Measurements from ENCODE around the gene ARL5C.
"Not testable (repeated sequence)": the region's sequence is repeated elsewhere in the genome, so short reads cannot be mapped to it uniquely, and the experiment has no call there.

ARL5C gene

DNA sequence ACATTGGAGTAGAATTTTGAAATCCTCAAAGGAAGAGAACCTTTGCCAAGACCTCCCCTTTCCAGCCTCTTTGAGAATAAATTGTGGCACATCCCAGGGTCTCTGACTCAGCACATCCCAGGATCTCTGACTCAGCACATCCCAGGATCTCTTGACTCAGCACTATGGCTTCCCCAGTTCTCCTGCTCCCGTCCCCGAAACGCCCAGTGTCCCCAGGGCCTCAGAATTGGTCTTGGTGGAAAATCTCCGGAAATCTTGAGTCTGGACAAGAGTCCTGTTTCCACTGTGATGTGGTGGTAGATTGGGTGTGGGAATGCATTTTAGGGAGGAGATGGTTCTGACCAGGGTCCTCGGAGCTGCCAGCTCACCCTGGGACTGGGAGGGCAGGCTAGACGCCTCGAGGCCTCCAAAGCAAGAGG lies 33.8 kb downstream of the ARL5C start:
- no peak for DNase-seq (ENCODE audit: low spot score in 2 of 2)
- in situ Hi-C loops (cut with MboI; ENCODE audit: low sequenced_read_pairs) = no loop called here
- no peaks in the 10 kb centered on the region for H3K9me3 ChIP-seq
- H3K27me3 ChIP-seq (ENCODE audit: low read depth) = no peaks in the 10 kb centered on the region
- H3K36me3 ChIP-seq (replicated peaks) = no peaks in the 10 kb centered on the region
- no peak overlapping the region for H3K4me3 ChIP-seq
- H3K4me1 ChIP-seq = no peaks in the 10 kb centered on the region

DNA sequence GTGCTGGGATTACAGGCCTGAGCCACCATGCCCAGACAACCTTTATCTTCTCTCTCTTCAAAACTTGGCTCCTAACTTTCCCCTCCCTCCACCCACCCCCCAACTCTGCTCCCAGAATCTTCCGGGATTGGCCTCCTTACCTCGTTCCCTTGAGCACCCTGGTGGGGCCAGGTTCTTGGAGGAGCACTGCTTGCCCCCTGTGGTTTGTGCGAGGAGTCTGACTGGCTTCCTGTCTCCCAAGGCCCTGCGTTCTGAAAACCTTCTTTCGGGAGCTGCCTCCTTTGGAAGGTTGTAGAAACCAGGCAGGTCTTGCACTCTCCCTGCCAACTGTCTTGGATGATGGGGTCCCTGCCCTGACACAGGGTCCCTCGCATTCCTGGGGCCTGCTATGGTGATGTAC lies 34.3 kb downstream of the ARL5C start:
- no peaks in the 10 kb centered on the region for H3K36me3 ChIP-seq (replicated peaks)
- H3K4me1 ChIP-seq = no peaks in the 10 kb centered on the region
- DNase-seq (ENCODE audit: low spot score in 2 of 2) = no peak
- no peak overlapping the region for H3K4me3 ChIP-seq
- no peaks in the 10 kb centered on the region for H3K27me3 ChIP-seq (ENCODE audit: low read depth)
- in situ Hi-C loops (cut with MboI; ENCODE audit: low sequenced_read_pairs) = no loop called here
- H3K9me3 ChIP-seq = no peaks in the 10 kb centered on the region

DNA sequence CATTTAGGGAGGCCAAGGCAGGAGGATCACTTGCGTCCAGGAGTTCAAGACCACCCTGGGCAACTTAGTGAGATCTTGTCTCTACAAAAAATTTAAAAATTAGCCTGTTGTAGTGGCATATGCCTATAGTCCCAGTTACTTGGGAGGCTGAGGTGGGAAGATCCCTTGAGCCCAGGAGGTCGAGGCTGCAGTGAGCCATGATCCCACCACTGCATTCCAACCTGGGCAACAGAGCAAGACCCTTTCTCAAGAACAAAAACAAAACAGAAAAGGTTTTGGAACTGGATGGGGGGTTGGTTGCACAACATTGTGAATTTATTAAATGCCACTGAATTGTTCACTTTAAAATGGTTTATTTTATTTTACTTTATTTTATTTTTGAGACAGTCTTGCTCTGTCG lies 35.8 kb downstream of the ARL5C start:
- in situ Hi-C loops (cut with MboI; ENCODE audit: low sequenced_read_pairs) = no loop called here
- Histone ChIP-seq H3K27me3 (ENCODE audit: low read depth) (no peaks in the 10 kb centered on the region), H3K9me3 (no peaks in the 10 kb centered on the region), H3K4me3 (no peak overlapping the region), H3K36me3 (replicated peaks) (no peaks in the 10 kb centered on the region), H3K4me1 (no peaks in the 10 kb centered on the region)
- no peak for DNase-seq (ENCODE audit: low spot score in 2 of 2)

DNA sequence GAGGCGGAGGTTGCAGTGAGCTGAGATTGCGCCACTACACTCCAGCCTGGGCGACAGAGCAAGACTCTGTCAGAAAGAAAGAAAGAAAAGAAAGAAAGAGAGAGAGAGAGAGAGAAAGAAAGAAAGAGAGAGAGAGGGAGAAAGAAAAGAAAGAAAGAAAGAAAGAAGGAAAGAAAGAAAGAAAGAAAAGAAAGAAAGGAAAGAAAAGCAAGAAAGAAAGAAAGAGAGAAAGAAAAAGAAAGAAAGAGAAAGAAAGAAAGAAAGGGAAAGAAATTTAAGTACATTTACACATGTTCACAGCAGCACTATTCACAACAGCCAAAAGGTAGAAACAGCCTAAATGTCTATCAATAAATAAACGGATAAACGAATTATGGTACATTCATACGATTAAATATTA lies 36.4 kb downstream of the ARL5C start:
- H3K4me1 ChIP-seq; H3K36me3 ChIP-seq (replicated peaks); H3K27me3 ChIP-seq (ENCODE audit: low read depth); H3K4me3 ChIP-seq; in situ Hi-C loops (cut with MboI; ENCODE audit: low sequenced_read_pairs); H3K9me3 ChIP-seq; DNase-seq (ENCODE audit: low spot score in 2 of 2): not testable (repeated sequence)

DNA sequence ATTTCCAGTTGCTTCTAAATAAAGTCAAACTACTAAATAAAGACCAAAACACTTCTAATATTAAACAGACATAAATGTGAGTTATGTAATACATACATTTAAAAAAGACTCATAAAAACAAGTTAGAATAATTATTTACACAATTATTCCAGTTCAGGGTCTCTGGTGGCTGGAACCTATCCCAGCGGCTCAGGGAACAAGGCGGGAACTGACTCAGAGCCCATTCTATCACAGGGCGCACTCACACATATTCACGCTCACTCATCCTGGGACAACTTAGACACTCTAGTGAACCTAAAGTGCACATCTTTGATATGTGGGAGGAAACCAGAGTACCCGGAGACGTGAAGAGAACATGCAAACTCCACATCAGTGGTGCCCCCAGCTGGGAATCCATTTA lies 39.5 kb downstream of the ARL5C start:
- Histone ChIP-seq H3K27me3 (ENCODE audit: low read depth) (no peaks in the 10 kb centered on the region), H3K4me1 (no peaks in the 10 kb centered on the region), H3K4me3 (no peak overlapping the region), H3K9me3 (no peaks in the 10 kb centered on the region), H3K36me3 (replicated peaks) (no peaks in the 10 kb centered on the region)
- no peak for DNase-seq (ENCODE audit: low spot score in 2 of 2)
- in situ Hi-C loops (cut with MboI; ENCODE audit: low sequenced_read_pairs) = no loop called here

DNA sequence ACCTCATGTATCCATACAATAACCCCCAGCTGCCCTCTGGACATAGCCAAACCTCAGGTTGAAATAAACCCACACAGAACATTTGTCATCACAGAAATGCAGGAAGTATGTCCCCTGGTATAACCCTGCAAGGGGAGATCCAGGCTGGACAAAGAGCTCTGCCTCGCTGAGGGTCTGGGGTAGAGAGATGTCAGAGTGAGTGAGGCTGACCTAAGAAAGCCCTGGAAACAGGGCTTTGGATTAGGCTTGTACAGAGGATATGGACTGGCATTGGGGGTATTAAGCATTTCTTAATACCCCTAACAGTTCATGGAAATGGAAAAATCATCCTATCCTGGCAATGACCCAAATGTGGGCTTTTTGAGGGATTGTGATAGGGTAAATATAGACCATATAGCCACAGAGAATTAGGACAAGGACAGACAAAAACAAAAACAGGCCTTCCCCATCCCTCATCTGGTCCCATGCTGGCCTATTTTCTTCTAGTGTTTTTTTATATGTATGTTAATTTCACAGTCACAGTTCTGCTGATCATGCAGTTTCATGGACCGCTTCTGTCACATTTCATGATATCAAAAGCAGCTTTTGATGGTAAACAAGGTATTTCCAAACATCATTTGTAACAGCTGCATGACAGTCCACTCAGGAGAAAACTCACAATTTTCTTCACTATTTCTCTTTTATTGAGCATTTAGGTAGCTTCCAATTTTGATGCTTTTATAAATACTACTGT lies 40.7 kb downstream of the ARL5C start:
- H3K27me3 ChIP-seq (ENCODE audit: low read depth) = no peaks in the 10 kb centered on the region
- no peak overlapping the region for H3K4me3 ChIP-seq
- no peaks in the 10 kb centered on the region for H3K36me3 ChIP-seq (replicated peaks)
- no peak for DNase-seq (ENCODE audit: low spot score in 2 of 2)
- no peaks in the 10 kb centered on the region for H3K4me1 ChIP-seq
- no peaks in the 10 kb centered on the region for H3K9me3 ChIP-seq
- in situ Hi-C loops (cut with MboI; ENCODE audit: low sequenced_read_pairs) = no loop called here

DNA sequence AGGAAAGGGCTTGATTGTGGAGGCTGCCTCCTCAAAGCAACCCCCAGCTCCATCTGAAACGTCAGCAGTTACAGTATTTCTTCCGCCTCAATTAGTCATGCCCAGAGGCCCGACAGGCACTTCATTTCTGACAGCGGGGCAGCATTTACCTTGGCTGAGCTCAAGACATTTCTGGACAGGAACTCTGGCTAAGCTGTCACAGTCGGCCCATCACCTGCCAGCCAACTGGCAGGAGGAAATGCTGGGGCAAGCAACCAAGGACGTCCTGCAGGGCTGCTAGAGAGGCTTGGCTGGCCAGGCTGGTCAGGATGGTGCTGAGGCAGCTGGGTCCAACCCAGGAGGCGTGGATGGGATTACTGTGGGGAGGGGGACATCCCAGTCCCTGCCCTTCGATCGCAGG lies 42.3 kb downstream of the ARL5C start:
- Histone ChIP-seq H3K4me1 (no peaks in the 10 kb centered on the region), H3K36me3 (replicated peaks) (no peaks in the 10 kb centered on the region), H3K27me3 (ENCODE audit: low read depth) (no peaks in the 10 kb centered on the region), H3K9me3 (no peaks in the 10 kb centered on the region), H3K4me3 (no peak overlapping the region)
- in situ Hi-C loops (cut with MboI; ENCODE audit: low sequenced_read_pairs) = no loop called here
- DNase-seq (ENCODE audit: low spot score in 2 of 2) = no peak

DNA sequence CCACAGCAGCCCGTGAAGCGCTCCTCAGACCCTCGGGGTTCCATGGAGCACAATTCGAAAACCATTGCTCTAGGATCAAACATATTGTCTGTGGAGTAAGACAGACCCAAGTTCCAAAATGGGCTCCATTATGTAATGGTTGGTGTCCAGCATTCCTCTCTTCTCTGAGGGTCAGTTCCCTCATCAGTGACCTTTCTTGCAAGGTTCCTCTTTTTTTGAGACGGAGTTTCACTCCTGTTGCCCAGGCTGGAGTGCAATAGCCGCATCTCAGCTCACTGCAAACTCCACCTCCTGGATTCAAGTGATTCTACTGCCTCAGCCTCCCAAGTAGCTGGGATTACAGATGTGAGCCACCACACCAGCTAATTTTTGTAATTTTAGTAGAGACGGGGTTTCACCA lies 43.0 kb downstream of the ARL5C start:
- no peak for DNase-seq (ENCODE audit: low spot score in 2 of 2)
- Histone ChIP-seq H3K36me3 (replicated peaks) (no peaks in the 10 kb centered on the region), H3K27me3 (ENCODE audit: low read depth) (no peaks in the 10 kb centered on the region), H3K4me1 (no peaks in the 10 kb centered on the region), H3K9me3 (no peaks in the 10 kb centered on the region), H3K4me3 (no peak overlapping the region)
- in situ Hi-C loops (cut with MboI; ENCODE audit: low sequenced_read_pairs) = no loop called here

DNA sequence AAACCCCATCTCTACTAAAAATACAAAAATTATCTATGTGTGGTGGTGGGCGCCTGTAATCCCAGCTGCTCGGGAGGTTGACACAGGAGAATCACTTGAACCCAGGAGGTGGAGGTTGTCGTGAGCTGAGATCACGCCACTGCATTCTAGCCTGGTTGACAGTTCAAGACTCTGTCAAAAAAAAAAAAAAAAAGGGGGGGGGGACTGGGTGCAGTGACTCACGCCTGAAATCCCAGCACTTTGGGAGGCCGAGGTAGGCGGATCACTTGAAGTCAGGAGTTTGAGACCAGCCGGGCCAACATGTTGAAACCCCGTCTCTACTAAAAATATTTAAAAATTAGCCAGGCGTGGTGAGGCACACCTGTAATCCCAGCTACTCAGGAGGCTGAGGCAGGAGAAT lies 44.0 kb downstream of the ARL5C start:
- in situ Hi-C loops (cut with MboI; ENCODE audit: low sequenced_read_pairs); H3K4me3 ChIP-seq; H3K36me3 ChIP-seq (replicated peaks); H3K9me3 ChIP-seq; H3K4me1 ChIP-seq; H3K27me3 ChIP-seq (ENCODE audit: low read depth); DNase-seq (ENCODE audit: low spot score in 2 of 2): not testable (repeated sequence)

DNA sequence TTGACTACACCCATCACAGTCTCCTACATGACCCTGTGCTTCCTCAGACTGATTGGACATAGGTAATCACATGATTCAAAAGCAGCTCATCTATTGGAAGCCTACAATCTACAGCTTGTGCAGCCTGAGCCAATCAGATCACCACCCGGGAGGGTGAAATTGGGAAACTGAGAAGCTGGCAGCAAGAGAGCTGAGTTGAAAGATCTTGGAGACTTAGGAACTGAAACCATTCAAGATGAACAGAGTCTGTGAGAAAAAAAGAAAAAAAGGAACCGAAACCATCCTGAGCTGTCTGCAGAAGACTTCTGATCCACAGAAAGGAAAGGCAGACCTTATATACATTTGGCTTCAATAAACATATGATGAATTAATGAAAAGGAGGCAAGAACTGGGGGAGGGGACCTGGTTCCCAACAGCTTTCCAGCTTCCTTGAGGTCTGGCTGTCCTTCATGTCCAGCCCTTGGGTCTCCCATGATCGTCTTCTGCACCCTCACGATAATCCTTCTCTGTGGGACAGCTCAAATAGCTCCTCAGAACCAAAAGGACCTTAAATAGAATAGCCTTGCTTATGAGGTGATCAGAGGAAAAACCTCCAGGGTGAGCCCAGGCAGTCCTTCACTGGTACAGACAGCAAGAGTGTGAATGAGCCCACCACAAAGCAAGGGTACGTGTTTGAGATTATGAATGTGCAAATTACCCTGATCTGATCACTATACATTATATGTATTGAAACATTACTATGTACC lies 47.1 kb downstream of the ARL5C start:
- in situ Hi-C loops (cut with MboI; ENCODE audit: low sequenced_read_pairs) = no loop called here
- Histone ChIP-seq H3K4me3 (no peak overlapping the region), H3K9me3 (no peaks in the 10 kb centered on the region), H3K27me3 (ENCODE audit: low read depth) (peaks cover 11% of the 10 kb centered on the region), H3K4me1 (no peaks in the 10 kb centered on the region), H3K36me3 (replicated peaks) (no peaks in the 10 kb centered on the region)
- DNase-seq (ENCODE audit: low spot score in 2 of 2) = no peak

DNA sequence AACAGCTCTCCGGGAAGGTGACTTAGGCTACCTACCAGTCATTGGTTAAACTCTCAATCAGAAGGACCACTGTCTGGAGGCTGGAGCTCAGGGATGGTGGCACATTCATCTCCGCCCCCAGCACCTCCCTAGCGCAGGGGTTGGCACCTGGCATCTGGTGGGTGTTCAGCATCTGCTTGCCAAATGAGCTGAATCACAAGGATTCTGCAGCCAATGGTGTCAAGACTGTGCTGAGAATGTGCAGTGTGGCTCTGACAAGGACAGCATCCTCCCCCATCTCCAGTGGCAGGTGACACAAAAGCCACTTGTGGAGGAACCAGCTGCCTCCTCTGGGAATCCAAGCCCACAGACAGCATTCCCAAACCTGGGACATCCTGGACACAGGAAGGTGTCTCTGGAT lies 49.7 kb downstream of the ARL5C start:
- Histone ChIP-seq H3K27me3 (ENCODE audit: low read depth) (peaks cover 11% of the 10 kb centered on the region), H3K4me1 (no peaks in the 10 kb centered on the region), H3K9me3 (no peaks in the 10 kb centered on the region), H3K4me3 (no peak overlapping the region), H3K36me3 (replicated peaks) (no peaks in the 10 kb centered on the region)
- DNase-seq (ENCODE audit: low spot score in 2 of 2) = no peak
- in situ Hi-C loops (cut with MboI; ENCODE audit: low sequenced_read_pairs) = no loop called here

DNA sequence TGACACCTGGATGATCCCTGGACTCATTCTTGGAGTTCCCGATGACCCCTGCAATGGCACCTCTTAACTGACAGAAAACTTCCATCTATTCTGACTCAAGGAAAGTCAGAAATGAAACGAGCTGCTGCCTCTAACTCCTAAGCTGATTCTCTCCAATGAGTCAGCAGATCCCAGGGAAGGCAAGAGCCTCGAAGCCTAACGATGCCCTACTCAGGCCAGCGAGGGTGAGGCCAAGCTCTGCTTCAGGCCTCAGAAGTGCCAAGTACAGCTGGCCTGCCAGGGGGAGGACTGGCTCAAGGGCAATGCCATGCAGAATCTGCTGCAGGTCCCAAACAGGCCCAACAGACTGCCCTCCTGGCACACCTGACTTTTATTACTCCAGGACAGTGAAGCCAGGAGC lies 50.8 kb downstream of the ARL5C start:
- no peak for DNase-seq (ENCODE audit: low spot score in 2 of 2)
- in situ Hi-C loops (cut with MboI; ENCODE audit: low sequenced_read_pairs) = no loop called here
- H3K36me3 ChIP-seq (replicated peaks) = no peaks in the 10 kb centered on the region
- H3K4me1 ChIP-seq = no peaks in the 10 kb centered on the region
- no peaks in the 10 kb centered on the region for H3K9me3 ChIP-seq
- no peak overlapping the region for H3K4me3 ChIP-seq
- peaks cover 19% of the 10 kb centered on the region for H3K27me3 ChIP-seq (ENCODE audit: low read depth)

DNA sequence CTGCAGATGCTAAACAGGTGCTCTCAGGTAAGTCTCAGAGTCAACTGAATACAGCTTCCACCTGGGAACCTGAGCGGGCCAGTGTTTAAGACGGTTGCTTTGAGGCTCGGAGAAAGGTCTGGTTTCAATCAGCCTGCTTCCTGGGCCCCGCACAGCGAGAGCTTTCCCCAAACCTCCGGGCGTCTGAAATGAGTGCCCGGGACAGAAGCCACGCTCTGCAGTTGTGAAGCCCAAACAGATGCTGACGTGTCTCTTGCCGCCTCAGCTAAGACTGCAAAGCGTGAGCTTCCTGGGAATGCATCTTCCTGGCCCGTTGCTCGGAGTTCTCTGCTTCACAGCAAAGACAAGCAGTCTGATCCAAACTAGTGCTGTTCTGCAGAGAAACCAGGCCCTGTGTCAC lies 51.2 kb downstream of the ARL5C start:
- in situ Hi-C loops (cut with MboI; ENCODE audit: low sequenced_read_pairs) = no loop called here
- DNase-seq (ENCODE audit: low spot score in 2 of 2) = no peak
- peaks cover 20% of the 10 kb centered on the region for H3K27me3 ChIP-seq (ENCODE audit: low read depth)

DNA sequence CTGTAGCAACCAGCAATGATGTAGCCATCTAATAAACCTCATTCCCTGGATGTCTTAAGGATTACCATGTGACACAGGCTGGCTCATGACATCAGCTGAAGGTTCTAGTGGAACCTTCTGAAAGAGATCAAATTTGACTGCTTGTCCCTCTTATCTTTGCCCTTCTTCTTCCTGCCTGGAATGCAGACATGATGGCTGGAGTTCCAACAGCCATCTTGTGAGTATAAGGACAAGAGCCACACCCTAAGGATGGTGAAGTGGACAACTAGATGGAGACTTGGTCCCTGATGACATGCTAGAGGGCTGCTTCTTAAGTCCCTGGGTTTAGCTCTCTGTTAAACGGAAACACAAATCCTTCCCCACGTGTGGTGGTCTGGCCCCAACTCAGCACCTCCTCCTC lies 52.1 kb downstream of the ARL5C start:
- Histone ChIP-seq H3K4me3 (no peak overlapping the region), H3K4me1 (no peaks in the 10 kb centered on the region), H3K36me3 (replicated peaks) (no peaks in the 10 kb centered on the region), H3K27me3 (ENCODE audit: low read depth) (peaks cover 20% of the 10 kb centered on the region), H3K9me3 (no peaks in the 10 kb centered on the region)
- in situ Hi-C loops (cut with MboI; ENCODE audit: low sequenced_read_pairs) = no loop called here
- no peak for DNase-seq (ENCODE audit: low spot score in 2 of 2)

More for the DNA sequence above, 51.2 kb downstream of the ARL5C start:
- H3K4me3 ChIP-seq = no peak overlapping the region
- no peaks in the 10 kb centered on the region for H3K4me1 ChIP-seq
- no peaks in the 10 kb centered on the region for H3K36me3 ChIP-seq (replicated peaks)
- no peaks in the 10 kb centered on the region for H3K9me3 ChIP-seq

All from HAP-1 (cell line).